OCI-LY1 (cell line): ENCODE measurements around the gene CACNA2D4.

ENCODE experiments used
- H2AFZ ChIP-seq: fragments of 200-600 bp; sonication (generic), shearing (Covaris generic); 2 replicates; pipeline ENCODE4 v1.6.0; 2014; ENCODE audit warnings: antibody characterized with exemption, mild to moderate bottlenecking, low read length
- H3F3A ChIP-seq: fragments of 200-600 bp; sonication (generic), shearing (Covaris generic); 2 replicates; pipeline ENCODE4 v1.6.0; 2014; ENCODE audit warnings: mild to moderate bottlenecking, antibody characterized with exemption, low read length, moderate library complexity; ENCODE audit not compliant: insufficient read depth
- H3K27ac ChIP-seq: fragments of 200-600 bp; sonication (generic); 2 replicates; pipeline ENCODE4 v1.5.1; 2014; ENCODE audit warnings: low read length, mixed run types, mild to moderate bottlenecking, low read depth; ENCODE audit not compliant: poor library complexity, severe bottlenecking
- H3K27me3 ChIP-seq: fragments of 200-600 bp; sonication (generic); 2 replicates; pipeline ENCODE4 v1.6.0; 2014; ENCODE audit warnings: antibody characterized with exemption, mild to moderate bottlenecking, low read length, moderate library complexity; ENCODE audit not compliant: insufficient read depth
- H3K36me3 ChIP-seq: fragments of 200-600 bp; sonication (generic); 2 replicates; pipeline ENCODE4 v1.6.1; 2014; ENCODE audit warnings: mild to moderate bottlenecking, antibody characterized with exemption, low read length, moderate library complexity, mixed read lengths; ENCODE audit not compliant: insufficient read depth
- H3K4me1 ChIP-seq: fragments of 200-600 bp; sonication (generic); 2 replicates; pipeline ENCODE4 v1.5.1; 2014; ENCODE audit warnings: mild to moderate bottlenecking, low read length, moderate library complexity; ENCODE audit not compliant: insufficient read depth, severe bottlenecking
- H3K4me2 ChIP-seq: fragments of 200-600 bp; sonication (generic), shearing (Covaris generic); 2 replicates; pipeline ENCODE4 v1.6.1; 2014; ENCODE audit warnings: low read length
- H3K4me3 ChIP-seq: fragments of 200-600 bp; sonication (generic); 2 replicates; pipeline ENCODE4 v1.5.1; 2014; ENCODE audit warnings: low read length, low read depth, mild to moderate bottlenecking, mixed read lengths; ENCODE audit not compliant: poor library complexity, severe bottlenecking
- H3K79me2 ChIP-seq: fragments of 200-600 bp; shearing (Covaris generic); 2 replicates; pipeline ENCODE4 v1.6.1; 2016; ENCODE audit warnings: mixed run types, low read length, mixed read lengths; ENCODE audit not compliant: insufficient read depth
- H3K9ac ChIP-seq: fragments of 200-600 bp; sonication (generic), shearing (Covaris generic); 2 replicates; pipeline ENCODE4 v1.6.1; 2014; ENCODE audit warnings: mild to moderate bottlenecking, low read length, mixed read lengths
- H3K9me2 ChIP-seq: fragments of 200-600 bp; sonication (generic), shearing (Covaris generic); 2 replicates; pipeline ENCODE4 v1.6.1; 2014; ENCODE audit warnings: low read depth, mild to moderate bottlenecking, low read length, mixed read lengths
- H3K9me3 ChIP-seq: fragments of 200-600 bp; shearing (Covaris generic); 2 replicates; pipeline ENCODE4 v1.6.1; 2014; ENCODE audit warnings: low read length, mixed read lengths
- H4K20me1 ChIP-seq: fragments of 200-600 bp; sonication (generic), shearing (Covaris generic); 2 replicates; pipeline ENCODE4 v1.6.0; 2016; ENCODE audit warnings: mild to moderate bottlenecking, low read length; ENCODE audit not compliant: insufficient read depth
- EZH2 ChIP-seq: fragments of 200-600 bp; sonication (generic), shearing (Covaris generic); IDR thresholded peaks from 2 replicates; pipeline ENCODE4 v1.8.0; 2017; ENCODE audit warnings: borderline replicate concordance, mixed run types, mild to moderate bottlenecking, antibody characterized with exemption, low read length, moderate library complexity, mixed read lengths
- TF ChIP-seq, protein P1 (sequence below): fragments of 200-600 bp; sonication (generic), shearing (Covaris generic); IDR thresholded peaks from 2 replicates; pipeline ENCODE4 v1.5.1; 2017; ENCODE audit warnings: mild to moderate bottlenecking, antibody characterized with exemption, low read length, moderate library complexity, mixed read lengths

CACNA2D4 gene

DNA sequence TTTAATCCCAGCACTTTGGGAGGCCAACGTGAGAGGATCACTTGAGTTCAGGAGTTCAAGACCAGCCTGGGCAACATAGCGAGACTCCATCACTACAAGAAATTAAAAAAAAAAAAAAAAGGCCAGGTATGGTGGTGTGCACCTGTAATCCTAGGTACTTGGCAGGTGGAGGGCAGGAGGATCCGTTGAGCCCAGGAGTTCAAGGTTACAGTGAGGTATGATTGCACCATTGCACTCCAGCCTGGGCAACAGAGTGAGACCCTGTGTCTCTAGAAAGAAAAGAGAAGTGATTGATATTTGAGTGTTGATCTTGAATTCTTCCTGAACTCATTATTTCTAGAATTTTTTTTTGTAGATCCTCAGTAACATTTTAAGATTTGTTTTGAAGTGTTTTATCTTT lies 168.2 kb downstream of the CACNA2D4 start:
- Histone ChIP-seq H3K4me1 (no peaks in the 10 kb centered on the region), H4K20me1 (no peaks in the 10 kb centered on the region), H3K4me3 (no peak overlapping the region), H3K79me2 (peaks cover 59% of the 10 kb centered on the region), H3K9me3 (peaks cover 24% of the 10 kb centered on the region), H3F3A (no peaks in the 10 kb centered on the region), H3K27ac (no peak overlapping the region), H3K36me3 (peaks cover 46% of the 10 kb centered on the region), H3K9ac (no peak overlapping the region), H3K27me3 (no peaks in the 10 kb centered on the region), H3K9me2 (no peaks in the 10 kb centered on the region), H3K4me2 (no peak overlapping the region), H2AFZ (no peak overlapping the region)
- TF ChIP-seq, protein P1, sequence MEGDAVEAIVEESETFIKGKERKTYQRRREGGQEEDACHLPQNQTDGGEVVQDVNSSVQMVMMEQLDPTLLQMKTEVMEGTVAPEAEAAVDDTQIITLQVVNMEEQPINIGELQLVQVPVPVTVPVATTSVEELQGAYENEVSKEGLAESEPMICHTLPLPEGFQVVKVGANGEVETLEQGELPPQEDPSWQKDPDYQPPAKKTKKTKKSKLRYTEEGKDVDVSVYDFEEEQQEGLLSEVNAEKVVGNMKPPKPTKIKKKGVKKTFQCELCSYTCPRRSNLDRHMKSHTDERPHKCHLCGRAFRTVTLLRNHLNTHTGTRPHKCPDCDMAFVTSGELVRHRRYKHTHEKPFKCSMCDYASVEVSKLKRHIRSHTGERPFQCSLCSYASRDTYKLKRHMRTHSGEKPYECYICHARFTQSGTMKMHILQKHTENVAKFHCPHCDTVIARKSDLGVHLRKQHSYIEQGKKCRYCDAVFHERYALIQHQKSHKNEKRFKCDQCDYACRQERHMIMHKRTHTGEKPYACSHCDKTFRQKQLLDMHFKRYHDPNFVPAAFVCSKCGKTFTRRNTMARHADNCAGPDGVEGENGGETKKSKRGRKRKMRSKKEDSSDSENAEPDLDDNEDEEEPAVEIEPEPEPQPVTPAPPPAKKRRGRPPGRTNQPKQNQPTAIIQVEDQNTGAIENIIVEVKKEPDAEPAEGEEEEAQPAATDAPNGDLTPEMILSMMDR, result no peak
- no peak for TF ChIP-seq EZH2

DNA sequence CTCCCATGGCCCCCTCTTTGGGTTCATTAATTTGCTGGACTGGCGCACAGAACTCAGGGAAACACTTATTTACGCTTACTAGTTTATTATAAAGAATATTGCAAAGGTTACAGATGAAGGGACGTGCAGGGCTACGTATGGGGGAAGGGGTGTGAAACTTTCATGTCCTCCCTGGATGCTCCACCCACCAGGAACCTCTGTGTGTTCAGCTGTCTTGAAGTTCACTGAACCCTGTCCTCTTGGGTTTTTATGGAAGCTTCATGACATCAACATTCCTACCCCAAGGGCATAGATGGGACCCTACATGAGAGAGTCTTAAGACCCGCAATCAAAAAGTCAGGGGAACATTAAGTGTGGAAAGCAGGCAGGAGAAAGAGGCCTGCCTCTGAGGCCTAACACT lies 169.4 kb downstream of the CACNA2D4 start:
- no peak overlapping the region for H3K9ac ChIP-seq
- H3K79me2 ChIP-seq, result peaks cover 59% of the 10 kb centered on the region
- H3K27ac ChIP-seq, result no peak overlapping the region
- H3K27me3 ChIP-seq, result no peaks in the 10 kb centered on the region
- H3F3A ChIP-seq, result no peaks in the 10 kb centered on the region
- H3K9me3 ChIP-seq, result peaks cover 27% of the 10 kb centered on the region
- H3K4me2 ChIP-seq, result no peak overlapping the region
- H3K4me1 ChIP-seq, result no peaks in the 10 kb centered on the region
- no peaks in the 10 kb centered on the region for H3K9me2 ChIP-seq
- H4K20me1 ChIP-seq, result no peaks in the 10 kb centered on the region
- no peak overlapping the region for H2AFZ ChIP-seq
- peaks cover 41% of the 10 kb centered on the region for H3K36me3 ChIP-seq
- TF ChIP-seq, protein P1, result no peak
- TF ChIP-seq EZH2, result no peak
- H3K4me3 ChIP-seq, result no peak overlapping the region

DNA sequence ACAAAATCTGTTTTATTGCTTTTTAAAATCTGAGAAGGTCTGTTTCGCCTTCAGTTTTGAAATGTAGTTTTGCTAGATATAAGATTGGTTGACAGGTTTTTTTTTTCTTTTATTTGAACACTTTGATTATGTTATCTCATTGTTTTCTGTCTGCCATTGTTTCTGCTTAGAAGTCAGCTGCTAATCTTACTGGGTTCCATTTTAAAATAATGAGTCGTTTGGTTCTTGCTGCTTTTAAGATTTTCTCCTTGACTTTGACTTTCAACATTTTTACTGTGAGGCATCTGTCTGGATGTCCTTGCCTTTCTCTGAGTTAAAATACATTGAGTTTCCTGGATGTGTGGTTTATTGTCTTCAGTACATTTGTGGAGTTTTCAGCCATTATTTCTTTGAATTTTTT lies 170.8 kb downstream of the CACNA2D4 start:
- H3K9me3 ChIP-seq, result peaks cover 24% of the 10 kb centered on the region
- H3K36me3 ChIP-seq, result peaks cover 40% of the 10 kb centered on the region
- H3F3A ChIP-seq, result no peaks in the 10 kb centered on the region
- H3K4me2 ChIP-seq, result no peak overlapping the region
- H3K9me2 ChIP-seq, result no peaks in the 10 kb centered on the region
- H3K9ac ChIP-seq, result no peak overlapping the region
- H3K27me3 ChIP-seq, result no peaks in the 10 kb centered on the region
- H3K27ac ChIP-seq, result no peak overlapping the region
- H2AFZ ChIP-seq, result no peak overlapping the region
- no peak overlapping the region for H3K4me3 ChIP-seq
- H3K4me1 ChIP-seq, result peaks cover 3% of the 10 kb centered on the region
- no peak for TF ChIP-seq EZH2
- TF ChIP-seq, protein P1, result no peak
- H3K79me2 ChIP-seq, result peaks cover 60% of the 10 kb centered on the region
- no peaks in the 10 kb centered on the region for H4K20me1 ChIP-seq
